ENCODE results near the gene WRAP53. TPM values are rescaled to one million over a fixed set of nuclear protein-coding genes. Genes with fewer than 3 reads are reported as not detected.

The WRAP53 gene
- total and polyA plus RNA-seq, 2 of the 13 experiments (the other 11 are each of a cell fraction or from before 2014, with no cell fraction given), result 7.0 to 19.5 TPM

- TF ChIP-seq ZNF775 (CRISPR knock-in tag; IDR thresholded peaks at IDR 0.05; ENCODE audit: borderline replicate concordance), result peak; percentile 58; the same call in 1 of the 2 replicates
- no peak for TF ChIP-seq ELF3 (CRISPR knock-in tag; IDR thresholded peaks at IDR 0.05)
- TF ChIP-seq CREM (IDR thresholded peaks at IDR 0.05), result peak; percentile 24; the same call in 1 of the 2 replicates
- no peak for TF ChIP-seq CREM (CRISPR knock-in tag; IDR thresholded peaks at IDR 0.05)
- TF ChIP-seq HIVEP1 (CRISPR knock-in tag; IDR thresholded peaks at IDR 0.05), result no peak
- no peak for TF ChIP-seq THRA (CRISPR knock-in tag; IDR thresholded peaks at IDR 0.05; ENCODE audit: borderline replicate concordance)
- TF ChIP-seq ZNF552 (CRISPR knock-in tag; IDR thresholded peaks at IDR 0.05; ENCODE audit: borderline replicate concordance), result no peak
- no peak for TF ChIP-seq TSC22D2 (CRISPR knock-in tag; IDR thresholded peaks at IDR 0.05; ENCODE audit: borderline replicate concordance)
- TF ChIP-seq ZNF264 (CRISPR knock-in tag; IDR thresholded peaks at IDR 0.05), result no peak; the same call in 1 of the 2 replicates
- TF ChIP-seq CBX2 (IDR thresholded peaks at IDR 0.05; ENCODE audit: low read depth, low read length), result no peak
- no peak for TF ChIP-seq CBX2 (CRISPR knock-in tag; IDR thresholded peaks at IDR 0.05; ENCODE audit: low read depth)
- no peak for TF ChIP-seq SIX4 (CRISPR knock-in tag; IDR thresholded peaks at IDR 0.05)
- peak; percentile 7; the same call in 1 of the 2 replicates for TF ChIP-seq ZC3H4 (CRISPR knock-in tag; IDR thresholded peaks at IDR 0.05; ENCODE audit: borderline replicate concordance)
- TF ChIP-seq NPAS2 (CRISPR knock-in tag; IDR thresholded peaks at IDR 0.05; ENCODE audit: borderline replicate concordance), result no peak
- no peak for TF ChIP-seq IRX3 (CRISPR knock-in tag; IDR thresholded peaks at IDR 0.05; ENCODE audit: borderline replicate concordance, low read depth)
- TF ChIP-seq PHF20 (CRISPR knock-in tag; IDR thresholded peaks at IDR 0.05), result peak; percentile 29; the same call in 1 of the 2 replicates
- TF ChIP-seq ZNF639 (CRISPR knock-in tag; conservative IDR thresholded peaks at IDR 0.05), result no peak; the same call in 1 of the 2 replicates
- TF ChIP-seq PBX3 (CRISPR knock-in tag; IDR thresholded peaks at IDR 0.05; ENCODE audit: borderline replicate concordance), result no peak
- TF ChIP-seq NFE2L1 (CRISPR knock-in tag; IDR thresholded peaks at IDR 0.05; ENCODE audit: borderline replicate concordance), result no peak
- TF ChIP-seq TMF1 (CRISPR knock-in tag; IDR thresholded peaks at IDR 0.05; ENCODE audit: low read depth), result no peak; the same call in 1 of the 2 replicates
These were observed 1.8 kb upstream of the WRAP53 start (continued) for GRCh38 chr17:7686222-7687071.
